MM.1S (cell line): Measurements from ENCODE around the gene RBFOX2.

Experiments used
- DNase-seq: peaks from one replicate; pipeline ENCODE4 v3.0.0-alpha.2; 2015
- H2AFZ ChIP-seq: fragments of 300-600 bp; sonication (generic); 2 replicates; pipeline ENCODE4 v1.6.0; 2016; ENCODE audit warnings: antibody characterized with exemption, low read length
- H3F3A ChIP-seq: fragments of 300-600 bp; sonication (generic); 2 replicates; pipeline ENCODE4 v1.6.1; 2016; ENCODE audit warnings: mild to moderate bottlenecking, antibody characterized with exemption, low read length, moderate library complexity, mixed read lengths; ENCODE audit not compliant: insufficient read depth
- H3K27ac ChIP-seq: fragments of 300-600 bp; sonication (generic); 2 replicates; pipeline ENCODE4 v1.5.1; 2016; ENCODE audit warnings: mild to moderate bottlenecking, low read length
- H3K27me3 ChIP-seq: fragments of 300-600 bp; sonication (generic); replicated peaks from 2 replicates; pipeline ENCODE4 v1.6.0; 2016; ENCODE audit warnings: low read length; ENCODE audit not compliant: insufficient read depth
- H3K36me3 ChIP-seq: fragments of 300-600 bp; sonication (generic); replicated peaks from 2 replicates; pipeline ENCODE4 v1.6.1; 2016; ENCODE audit warnings: mild to moderate bottlenecking, low read length, mixed read lengths; ENCODE audit not compliant: insufficient read depth
- H3K4me1 ChIP-seq: fragments of 300-600 bp; sonication (generic); 2 replicates; pipeline ENCODE4 v1.6.1; 2016; ENCODE audit warnings: low read length, mixed read lengths
- H3K4me2 ChIP-seq: fragments of 300-600 bp; sonication (generic); 2 replicates; pipeline ENCODE4 v1.6.0; 2016; ENCODE audit warnings: low read depth, low read length
- H3K4me3 ChIP-seq: fragments of 300-600 bp; sonication (generic); 2 replicates; pipeline ENCODE4 v1.5.1; 2016; ENCODE audit warnings: low read length, mixed read lengths
- H3K79me2 ChIP-seq: fragments of 300-600 bp; sonication (generic); 2 replicates; pipeline ENCODE4 v1.6.1; 2016; ENCODE audit warnings: mixed run types, low read length, mixed read lengths
- H3K9ac ChIP-seq: fragments of 300-600 bp; sonication (generic); 2 replicates; pipeline ENCODE4 v1.6.1; 2016; ENCODE audit warnings: low read length, mixed read lengths
- H3K9me2 ChIP-seq: fragments of 300-600 bp; sonication (generic); replicated peaks from 2 replicates; pipeline ENCODE4 v1.6.1; 2016; ENCODE audit warnings: mild to moderate bottlenecking, low read length, mixed read lengths; ENCODE audit not compliant: insufficient read depth
- H3K9me3 ChIP-seq: fragments of 300-600 bp; sonication (generic); replicated peaks from 2 replicates; pipeline ENCODE4 v1.6.1; 2016; ENCODE audit warnings: mild to moderate bottlenecking, low read length, mixed read lengths; ENCODE audit not compliant: insufficient read depth
- H4K20me1 ChIP-seq: fragments of 300-600 bp; sonication (generic); 2 replicates; pipeline ENCODE4 v1.6.1; 2016; ENCODE audit warnings: mild to moderate bottlenecking, low read length, moderate library complexity, mixed read lengths; ENCODE audit not compliant: insufficient read depth
- EZH2 ChIP-seq: fragments of 300-600 bp; sonication (generic); optimal IDR thresholded peaks from 2 replicates; pipeline ENCODE3; 2017; ENCODE audit warnings: low read depth, mild to moderate bottlenecking, antibody characterized with exemption, low read length, mixed read lengths
- EZH2phosphoT487 ChIP-seq: fragments of 300-600 bp; sonication (generic); IDR thresholded peaks from 2 replicates; pipeline ENCODE4 v1.6.1; 2018; ENCODE audit warnings: antibody characterized with exemption, low read length
- TF ChIP-seq, protein P1 (sequence below): fragments of 300-600 bp; sonication (generic); IDR thresholded peaks from 2 replicates; pipeline ENCODE4 v1.5.1; 2016; ENCODE audit warnings: antibody characterized with exemption, low read length, mixed read lengths

The RBFOX2 gene

DNA sequence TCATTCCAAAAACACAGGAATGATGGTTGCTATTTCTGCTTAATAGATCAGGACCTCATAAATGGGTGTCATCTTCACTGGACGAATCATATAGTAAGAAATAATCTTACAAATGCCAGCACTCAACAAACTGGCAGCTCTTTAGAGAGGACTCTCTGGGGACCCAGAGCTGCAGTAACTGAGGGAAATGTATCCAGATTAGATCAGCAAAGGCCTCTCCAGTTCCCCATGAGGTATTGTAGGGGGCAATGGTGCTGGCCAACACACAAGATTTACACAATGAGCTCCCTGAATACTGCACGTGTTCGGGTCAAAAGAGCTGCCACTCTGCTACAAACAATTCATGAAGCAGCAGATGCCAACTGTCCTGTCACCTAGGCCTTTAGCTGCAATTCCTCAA is 110.2 kb downstream of the RBFOX2 start:
- peaks cover 22% of the 10 kb centered on the region for H3K4me1 ChIP-seq
- no peak overlapping the region for H3K4me2 ChIP-seq
- H3K9me2 ChIP-seq: no peaks in the 10 kb centered on the region
- no peaks in the 10 kb centered on the region for H3K27me3 ChIP-seq
- H3K27ac ChIP-seq: no peak overlapping the region
- H3K9ac ChIP-seq: no peak overlapping the region
- no peak overlapping the region for H3K4me3 ChIP-seq
- TF ChIP-seq, protein P1, sequence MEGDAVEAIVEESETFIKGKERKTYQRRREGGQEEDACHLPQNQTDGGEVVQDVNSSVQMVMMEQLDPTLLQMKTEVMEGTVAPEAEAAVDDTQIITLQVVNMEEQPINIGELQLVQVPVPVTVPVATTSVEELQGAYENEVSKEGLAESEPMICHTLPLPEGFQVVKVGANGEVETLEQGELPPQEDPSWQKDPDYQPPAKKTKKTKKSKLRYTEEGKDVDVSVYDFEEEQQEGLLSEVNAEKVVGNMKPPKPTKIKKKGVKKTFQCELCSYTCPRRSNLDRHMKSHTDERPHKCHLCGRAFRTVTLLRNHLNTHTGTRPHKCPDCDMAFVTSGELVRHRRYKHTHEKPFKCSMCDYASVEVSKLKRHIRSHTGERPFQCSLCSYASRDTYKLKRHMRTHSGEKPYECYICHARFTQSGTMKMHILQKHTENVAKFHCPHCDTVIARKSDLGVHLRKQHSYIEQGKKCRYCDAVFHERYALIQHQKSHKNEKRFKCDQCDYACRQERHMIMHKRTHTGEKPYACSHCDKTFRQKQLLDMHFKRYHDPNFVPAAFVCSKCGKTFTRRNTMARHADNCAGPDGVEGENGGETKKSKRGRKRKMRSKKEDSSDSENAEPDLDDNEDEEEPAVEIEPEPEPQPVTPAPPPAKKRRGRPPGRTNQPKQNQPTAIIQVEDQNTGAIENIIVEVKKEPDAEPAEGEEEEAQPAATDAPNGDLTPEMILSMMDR: no peak
- TF ChIP-seq EZH2phosphoT487: no peak
- TF ChIP-seq EZH2: no peak
- no peaks in the 10 kb centered on the region for H3K79me2 ChIP-seq
- no peaks in the 10 kb centered on the region for H3F3A ChIP-seq
- H4K20me1 ChIP-seq: no peaks in the 10 kb centered on the region
- no peaks in the 10 kb centered on the region for H3K9me3 ChIP-seq
- no peaks in the 10 kb centered on the region for H3K36me3 ChIP-seq
- no peak overlapping the region for H2AFZ ChIP-seq
- no peak for DNase-seq

DNA sequence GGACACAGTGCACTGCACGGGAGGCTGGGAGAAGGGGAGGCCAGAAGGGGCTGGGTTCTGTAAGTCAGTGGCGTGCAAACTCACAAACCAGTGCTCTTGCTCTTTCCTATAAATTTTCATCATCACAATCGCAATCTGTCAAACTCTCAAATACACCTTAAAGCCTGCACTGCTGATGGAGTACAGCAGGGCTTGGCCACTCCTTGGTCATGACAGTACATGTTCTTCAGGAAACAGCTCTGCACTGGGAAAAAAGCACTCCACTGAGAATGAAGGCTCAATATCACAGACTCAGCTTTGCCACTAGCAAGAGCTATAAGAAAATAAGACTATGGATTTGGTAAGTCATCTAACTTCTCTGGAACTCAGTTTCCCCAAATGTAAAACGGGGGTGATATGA is 111.0 kb downstream of the RBFOX2 start:
- H3K79me2 ChIP-seq: no peaks in the 10 kb centered on the region
- H3K27me3 ChIP-seq: no peaks in the 10 kb centered on the region
- H3K9me3 ChIP-seq: no peaks in the 10 kb centered on the region
- no peaks in the 10 kb centered on the region for H3K36me3 ChIP-seq
- H4K20me1 ChIP-seq: no peaks in the 10 kb centered on the region
- no peak overlapping the region for H3K4me3 ChIP-seq
- 0 out of 2 replicates have a peak, but pooled peaks cover 4% of the 10 kb centered on the region for H3F3A ChIP-seq
- H3K9ac ChIP-seq: no peak overlapping the region
- peaks cover 27% of the 10 kb centered on the region for H3K4me1 ChIP-seq
- TF ChIP-seq, protein P1: no peak
- TF ChIP-seq EZH2phosphoT487 (no peak), EZH2 (no peak)
- no peak overlapping the region for H3K4me2 ChIP-seq
- H3K27ac ChIP-seq: no peak overlapping the region
- no peak for DNase-seq
- H2AFZ ChIP-seq: no peak overlapping the region
- no peaks in the 10 kb centered on the region for H3K9me2 ChIP-seq

DNA sequence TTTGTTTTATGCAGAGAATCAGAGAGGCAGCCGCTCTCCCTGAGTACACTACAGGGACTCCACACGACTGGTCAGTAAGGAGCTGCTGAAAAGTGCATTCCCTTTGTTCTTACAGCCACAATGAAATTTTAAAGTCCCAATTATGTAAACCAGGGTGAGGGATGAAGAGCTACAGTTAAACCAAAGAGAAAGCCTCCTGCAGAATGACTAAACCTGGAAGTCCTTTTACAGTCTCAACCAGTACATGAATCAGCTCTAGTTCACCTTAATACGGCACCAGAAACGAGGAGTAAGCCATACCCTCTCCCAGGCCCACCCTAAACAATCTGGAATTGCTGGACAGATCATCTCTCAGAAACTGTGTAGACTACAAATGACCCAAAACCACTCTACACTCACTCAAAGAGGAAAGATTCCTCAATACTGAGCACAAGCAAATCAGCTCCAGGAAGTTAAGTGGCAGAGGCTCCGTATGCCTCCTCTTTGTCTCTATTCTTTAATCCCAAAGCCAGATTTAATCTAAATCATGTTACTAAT is 113.1 kb downstream of the RBFOX2 start:
- H3K9me3 ChIP-seq: no peaks in the 10 kb centered on the region
- no peak overlapping the region for H3K27ac ChIP-seq
- DNase-seq: no peak
- H3K9ac ChIP-seq: no peak overlapping the region
- no peaks in the 10 kb centered on the region for H3K27me3 ChIP-seq
- H3F3A ChIP-seq: 0 out of 2 replicates have a peak, but pooled peaks cover 4% of the 10 kb centered on the region
- no peaks in the 10 kb centered on the region for H4K20me1 ChIP-seq
- no peak overlapping the region for H2AFZ ChIP-seq
- no peaks in the 10 kb centered on the region for H3K79me2 ChIP-seq
- no peaks in the 10 kb centered on the region for H3K9me2 ChIP-seq
- H3K4me3 ChIP-seq: no peak overlapping the region
- no peaks in the 10 kb centered on the region for H3K36me3 ChIP-seq
- H3K4me2 ChIP-seq: no peak overlapping the region; the same call in 1 of the 2 replicates
- TF ChIP-seq EZH2phosphoT487: no peak
- TF ChIP-seq EZH2: no peak
- TF ChIP-seq, protein P1: no peak
- peaks cover 26% of the 10 kb centered on the region for H3K4me1 ChIP-seq
